A673 (cell line): ENCODE measurements around the gene AKT3. TPM values are rescaled to one million over a fixed set of nuclear protein-coding genes. Genes with fewer than 3 reads are reported as not detected.

Experiments
- BruUV-seq: library from RNA; stranded (reverse); fragments of 400-500 nt; replicated peaks from 2 replicates; lab custom pipeline; 2021; lab: Mats Ljungman, UMichigan
- CTCF ChIA-PET: fragments of 300-600 bp; sonication (Branson Sonifier 250); formaldehyde crosslinking; loops from one replicate; lab custom pipeline; 2022; ENCODE audit warnings: antibody characterized with exemption; lab: Charles Lee
- POLR2A ChIA-PET: fragments of 300-600 bp; sonication (Branson Sonifier 250); formaldehyde crosslinking; loops from one replicate; lab custom pipeline; 2022; ENCODE audit warnings: antibody characterized with exemption; ENCODE audit not compliant: low non-redundant PET; lab: Charles Lee
- DNase-seq: peaks from one replicate; pipeline ENCODE4 v3.0.0-alpha.2; 2015; ENCODE audit warnings: low spot score
- H3K27ac ChIP-seq: fragments of 200-600 bp; sonication (generic); 2 replicates; pipeline ENCODE4 v1.5.1; 2016; ENCODE audit warnings: mixed run types, low read depth, mild to moderate bottlenecking, mixed read lengths, antibody characterized with exemption, low read length; ENCODE audit not compliant: poor library complexity, severe bottlenecking
- H3K27me3 ChIP-seq: fragments of 200-600 bp; sonication (generic); replicated peaks from 2 replicates; pipeline ENCODE4 v1.6.1; 2017; ENCODE audit warnings: mixed run types, low read depth, mild to moderate bottlenecking, mixed read lengths, antibody characterized with exemption, low read length; ENCODE audit not compliant: insufficient read depth, poor library complexity
- H3K36me3 ChIP-seq: fragments of 200-600 bp; sonication (generic); 2 replicates; pipeline ENCODE4 v1.6.1; 2016; ENCODE audit warnings: mixed run types, mild to moderate bottlenecking, mixed read lengths, antibody characterized with exemption, low read length; ENCODE audit not compliant: insufficient read depth, poor library complexity, severe bottlenecking
- H3K4me1 ChIP-seq: fragments of 200-600 bp; sonication (generic); 2 replicates; pipeline ENCODE4 v1.6.1; 2017; ENCODE audit warnings: mixed run types, mild to moderate bottlenecking, mixed read lengths, antibody characterized with exemption, low read length; ENCODE audit not compliant: insufficient read depth, poor library complexity, severe bottlenecking
- H3K4me3 ChIP-seq: fragments of 200-600 bp; sonication (generic); 2 replicates; pipeline ENCODE4 v1.5.1; 2016; ENCODE audit warnings: low read depth, mixed run types, mild to moderate bottlenecking, mixed read lengths, low read length; ENCODE audit not compliant: poor library complexity, severe bottlenecking
- H3K9me3 ChIP-seq: fragments of 200-600 bp; sonication (generic); 2 replicates; pipeline ENCODE4 v1.6.1; 2016; ENCODE audit warnings: mixed run types, low read depth, mild to moderate bottlenecking, mixed read lengths, antibody characterized with exemption, low read length; ENCODE audit not compliant: poor library complexity, severe bottlenecking
- CTCF ChIP-seq: fragments of 300-800, 200-600 bp; sonication (generic); conservative IDR thresholded peaks from 2 replicates; pipeline ENCODE4 v1.5.1; 2017; ENCODE audit warnings: low read depth, mild to moderate bottlenecking, antibody characterized with exemption, low read length, moderate library complexity, mixed read lengths
- EZH2 ChIP-seq: fragments of 200-600 bp; sonication (generic); IDR thresholded peaks from 2 replicates; pipeline ENCODE4 v1.6.1; 2017; ENCODE audit warnings: borderline replicate concordance, low read depth, mild to moderate bottlenecking, mixed read lengths, antibody characterized with exemption, low read length; ENCODE audit not compliant: poor library complexity, severe bottlenecking
- intact Hi-C: fragments of 100-400 bp; cut with micrococcal nuclease; formaldehyde crosslinking; loops from one replicate; pipeline ENCODE4 v1.10.0; 2022; ENCODE audit not compliant: unreplicated experiment
- total RNA-seq: library from RNA; stranded (reverse); gene quantifications from 2 replicates; pipeline ENCODE4 v1.2.3, GENCODE V29; 2021

The AKT3 gene
- total RNA-seq, 1 experiment from 2014 or later: 14.4 TPM

- H3K9me3 ChIP-seq: no peaks in the 10 kb centered on the region
- H3K27me3 ChIP-seq: no peaks in the 10 kb centered on the region
- H3K27ac ChIP-seq: no peak overlapping the region
- intact Hi-C loops: no loop called here
- no peak for DNase-seq
- no peak overlapping the region for H3K4me3 ChIP-seq
- H3K36me3 ChIP-seq: no peaks in the 10 kb centered on the region
- TF ChIP-seq CTCF (no peak), EZH2 (no peak)
- ChIA-PET POLR2A (no interaction called here), CTCF (no interaction called here)
- H3K4me1 ChIP-seq: no peaks in the 10 kb centered on the region
- no TSS peak for BruUV-seq
These were observed 285.2 kb downstream of the AKT3 start for GRCh38 chr1:243564814-243565213.

- H3K27ac ChIP-seq: no peak overlapping the region
- ChIA-PET POLR2A (no interaction called here), CTCF (no interaction called here)
- H3K4me1 ChIP-seq: no peaks in the 10 kb centered on the region
- no peak for TF ChIP-seq EZH2
- TF ChIP-seq CTCF: no peak
- no peak overlapping the region for H3K4me3 ChIP-seq
- intact Hi-C loops: no loop called here
- H3K36me3 ChIP-seq: no peaks in the 10 kb centered on the region
- no peak for DNase-seq
- H3K9me3 ChIP-seq: no peaks in the 10 kb centered on the region
- no TSS peak for BruUV-seq
- H3K27me3 ChIP-seq: no peaks in the 10 kb centered on the region
These were observed 286.3 kb downstream of the AKT3 start for GRCh38 chr1:243563732-243564131.

- H3K4me3 ChIP-seq: no peak overlapping the region
- BruUV-seq: no TSS peak
- no peaks in the 10 kb centered on the region for H3K27me3 ChIP-seq
- intact Hi-C loops: no loop called here
- no peak for TF ChIP-seq CTCF
- no peak for TF ChIP-seq EZH2
- ChIA-PET POLR2A (interaction anchor here (0.6 kb wide), 1 partner anchor 266 kb away, joined by 4 read pairs; no protein-coding TSS in a partner anchor), CTCF (no interaction called here)
- no peak overlapping the region for H3K27ac ChIP-seq
- H3K4me1 ChIP-seq: no peaks in the 10 kb centered on the region
- no peak for DNase-seq
- H3K36me3 ChIP-seq: no peaks in the 10 kb centered on the region
- no peaks in the 10 kb centered on the region for H3K9me3 ChIP-seq
These were observed 287.6 kb downstream of the AKT3 start for GRCh38 chr1:243562473-243562872.
